HCT116 (cell line): ENCODE results near the gene ENGASE.

Experiments used
- CEBPB ChIP-seq: IDR thresholded peaks from 2 replicates; pipeline ENCODE4 v1.6.1; 2012; ENCODE audit warnings: low read depth
- ELF1 ChIP-seq: IDR thresholded peaks from 2 replicates; pipeline ENCODE4 v1.6.1; 2012; ENCODE audit warnings: low read depth, borderline replicate concordance
- EZH2 ChIP-seq: fragments of 200-600 bp; sonication (generic); IDR thresholded peaks from 2 replicates; pipeline ENCODE4 v1.6.1; 2017; ENCODE audit warnings: antibody characterized with exemption, mixed run types
- EZH2phosphoT487 ChIP-seq: fragments of 200-600 bp; IDR thresholded peaks from 2 replicates; pipeline ENCODE4 v1.6.1; 2018; ENCODE audit warnings: antibody characterized with exemption, borderline replicate concordance
- JUND ChIP-seq: IDR thresholded peaks from 2 replicates; pipeline ENCODE4 v1.6.1; 2012
- POLR2AphosphoS5 ChIP-seq: IDR thresholded peaks from 2 replicates; pipeline ENCODE4 v1.6.1; 2011; ENCODE audit warnings: mild to moderate bottlenecking, low read depth, low read length, moderate library complexity
- RAD21 ChIP-seq: IDR thresholded peaks from 2 replicates; pipeline ENCODE4 v1.6.1; 2012; ENCODE audit warnings: low read depth, mild to moderate bottlenecking
- TCF7L2 ChIP-seq: IDR thresholded peaks from 2 replicates; pipeline ENCODE4 v1.7.0; 2011; ENCODE audit warnings: borderline replicate concordance, inconsistent platforms; ENCODE audit not compliant: insufficient read depth, insufficient read length; ENCODE audit errors: extremely low read depth
- YY1 ChIP-seq: IDR thresholded peaks from 2 replicates; pipeline ENCODE4 v1.6.1; 2011; ENCODE audit warnings: low read length, low read depth, moderate library complexity, mild to moderate bottlenecking; ENCODE audit not compliant: insufficient replicate concordance; ENCODE audit errors: extremely low read depth
- TF ChIP-seq, protein P1 (sequence below), 3 experiments: fragments of 200-600 bp in 1 of 3; sonication (generic) in 1 of 3; IDR thresholded peaks in 2 of 3; conservative IDR thresholded peaks in 1 of 3; 2 replicates each; pipeline ENCODE4 v1.5.1; 2012 to 2017; ENCODE audit warnings: low read depth in 2 of 3, low read length in 2 of 3, antibody characterized with exemption in 1 of 3, borderline replicate concordance in 1 of 3, control low read depth in 1 of 3, mild to moderate bottlenecking in 1 of 3, mixed read lengths in 1 of 3, mixed run types in 1 of 3, moderate library complexity in 1 of 3; ENCODE audit not compliant: insufficient read depth in 1 of 3

DNA sequence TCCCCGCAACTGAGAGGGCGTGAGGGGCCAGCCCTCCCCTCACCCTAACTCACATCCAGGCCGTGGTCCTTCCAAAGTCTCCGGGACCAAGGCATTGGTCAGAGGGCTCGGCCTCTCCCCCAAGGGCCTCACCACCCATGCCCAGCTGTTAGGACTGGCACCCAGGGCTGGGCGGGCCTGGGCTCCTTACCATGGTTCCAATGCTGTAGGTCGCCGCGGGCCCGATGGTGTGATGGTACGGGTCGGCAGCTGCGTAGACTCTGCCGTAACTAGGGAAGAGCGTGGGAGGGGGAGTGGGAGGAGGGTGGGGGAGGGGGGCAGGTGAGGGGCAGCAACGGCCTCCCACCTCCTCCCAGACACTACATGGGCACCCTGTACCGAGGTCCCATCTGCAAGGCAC lies 19.6 kb downstream of the ENGASE start:
- TF ChIP-seq EZH2phosphoT487 (no peak), ELF1 (no peak), JUND (no peak), EZH2 (no peak), POLR2AphosphoS5 (no peak), RAD21 (no peak), CEBPB (no peak), YY1 (no peak), TCF7L2 (no peak)
- TF ChIP-seq, protein P1, sequence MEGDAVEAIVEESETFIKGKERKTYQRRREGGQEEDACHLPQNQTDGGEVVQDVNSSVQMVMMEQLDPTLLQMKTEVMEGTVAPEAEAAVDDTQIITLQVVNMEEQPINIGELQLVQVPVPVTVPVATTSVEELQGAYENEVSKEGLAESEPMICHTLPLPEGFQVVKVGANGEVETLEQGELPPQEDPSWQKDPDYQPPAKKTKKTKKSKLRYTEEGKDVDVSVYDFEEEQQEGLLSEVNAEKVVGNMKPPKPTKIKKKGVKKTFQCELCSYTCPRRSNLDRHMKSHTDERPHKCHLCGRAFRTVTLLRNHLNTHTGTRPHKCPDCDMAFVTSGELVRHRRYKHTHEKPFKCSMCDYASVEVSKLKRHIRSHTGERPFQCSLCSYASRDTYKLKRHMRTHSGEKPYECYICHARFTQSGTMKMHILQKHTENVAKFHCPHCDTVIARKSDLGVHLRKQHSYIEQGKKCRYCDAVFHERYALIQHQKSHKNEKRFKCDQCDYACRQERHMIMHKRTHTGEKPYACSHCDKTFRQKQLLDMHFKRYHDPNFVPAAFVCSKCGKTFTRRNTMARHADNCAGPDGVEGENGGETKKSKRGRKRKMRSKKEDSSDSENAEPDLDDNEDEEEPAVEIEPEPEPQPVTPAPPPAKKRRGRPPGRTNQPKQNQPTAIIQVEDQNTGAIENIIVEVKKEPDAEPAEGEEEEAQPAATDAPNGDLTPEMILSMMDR (IDR thresholded peaks at IDR 0.05 in 2 of 3, conservative IDR thresholded peaks at IDR 0.05 in 1 of 3; ENCODE audit: borderline replicate concordance in 1 of 3, insufficient read depth in 1 of 3, low read depth in 2 of 3, low read length in 2 of 3), result no peak
